ENCODE measurements around the gene NTMT1.

NTMT1 gene

GRCh38 chr9:129637673-129638439, 11.9 kb downstream of the NTMT1 start:
- no peak for DNase-seq

- DNase-seq = no peak
These were observed 13.2 kb downstream of the NTMT1 start for GRCh38 chr9:129639034-129639630.

GRCh38 chr9:129639756-129640085, 13.8 kb downstream of the NTMT1 start:
- DNase-seq = no peak

GRCh38 chr9:129640086-129640870, 14.3 kb downstream of the NTMT1 start:
- peak; percentile 45 for DNase-seq

GRCh38 chr9:129640871-129641749, 15.1 kb downstream of the NTMT1 start:
- no peak for DNase-seq

GRCh38 chr9:129641750-129642585, 16.0 kb downstream of the NTMT1 start, which contains the start of gene ASB6:
TSS of gene ASB6 (minus strand) at chr9:129642151. CDS start at chr9:129641999, 152 bp downstream.
- DNase-seq = peak; percentile 95

GRCh38 chr9:129643706-129644105, 17.7 kb downstream of the NTMT1 start:
- no peak for DNase-seq

- DNase-seq = no peak
These were observed 18.4 kb downstream of the NTMT1 start for GRCh38 chr9:129644365-129644764.

- no peak for DNase-seq
These were observed 18.9 kb downstream of the NTMT1 start for GRCh38 chr9:129644902-129645301.

- DNase-seq = no peak
These were observed 20.3 kb downstream of the NTMT1 start for GRCh38 chr9:129646252-129646651.

GRCh38 chr9:129646654-129647053, 20.7 kb downstream of the NTMT1 start:
- DNase-seq = no peak

GRCh38 chr9:129647635-129648034, 21.7 kb downstream of the NTMT1 start:
- no peak for DNase-seq

- DNase-seq = no peak
These were observed 22.3 kb downstream of the NTMT1 start for GRCh38 chr9:129648092-129648763.

GRCh38 chr9:129648764-129649115, 22.8 kb downstream of the NTMT1 start:
- DNase-seq = no peak

GRCh38 chr9:129649726-129650679, 24.0 kb downstream of the NTMT1 start:
- DNase-seq = no peak

GRCh38 chr9:129650680-129651235, 24.8 kb downstream of the NTMT1 start:
- DNase-seq = no peak

- DNase-seq = no peak
These were observed 28.0 kb downstream of the NTMT1 start for GRCh38 chr9:129653823-129654553.

- DNase-seq = no peak
These were observed 28.6 kb downstream of the NTMT1 start for GRCh38 chr9:129654554-129655040.

- no peak for DNase-seq
These were observed 29.2 kb downstream of the NTMT1 start for GRCh38 chr9:129655154-129655553.

Measured in midbrain (tissue), 1 donor.